A549 treated with dexamethasone at 1 μM for 4 hours (cell line): ENCODE results near the gene TTN. TPM values are rescaled to one million over a fixed set of nuclear protein-coding genes. Genes with fewer than 3 reads are reported as not detected.

Source experiments
- total RNA-seq: library from RNA; stranded (reverse); fragments of 200-300 nt; extraction: Qiagen RNA extraction; gene quantifications from 5 replicates; pipeline ENCODE4 v1.2.3, GENCODE V29; 2022

The TTN gene
- under 0.01 to 0.04 TPM (median 0.01 TPM) in 5 replicates for total RNA-seq

GRCh38 chr2:178807227-178808008, at the start of gene TTN:
TSS of gene TTN (minus strand) at chr2:178807423. CDS start at chr2:178804642, 2,781 bp downstream.

GRCh38 chr2:178480227-178481181, 326.7 kb downstream of the TTN start, which contains the start of gene PLEKHA3:
TSS of gene PLEKHA3 (plus strand) at chr2:178480457. CDS start at chr2:178480870, 413 bp downstream.

GRCh38 chr2:178478439-178479274, 328.6 kb downstream of the TTN start, which contains the start of gene FKBP7:
TSS of gene FKBP7 (minus strand) at chr2:178478600. CDS start at chr2:178478499, 101 bp downstream.

Other genes with a start within 250 kb of the TTN start
- gene CCDC141, start 242.7 kb upstream of the TTN start, total RNA-seq: not detected in 5 replicates